ENCODE data around the gene DISC1.
A peak's percentile ranks its signal among the peaks of the same experiment; 100 is the strongest.
"Not testable (repeated sequence)": the region's sequence is repeated elsewhere in the genome, so short reads cannot be mapped to it uniquely, and the experiment has no call there.

Gene DISC1

GRCh38 chr1:231626535-231626950 is at the start of gene DISC1:
TSS of gene DISC1 (plus strand) at chr1:231626790. CDS start at chr1:231626868, 78 bp downstream.
- DNase-seq (ENCODE audit: low read depth): peak; percentile 26

- DNase-seq (ENCODE audit: low read depth): no peak
Observed at GRCh38 chr1:231576804-231577718, 49.5 kb upstream of the DISC1 start.

GRCh38 chr1:231580874-231581273 is 45.7 kb upstream of the DISC1 start:
- DNase-seq (ENCODE audit: low read depth): no peak

- DNase-seq (ENCODE audit: low read depth): no peak
Observed at GRCh38 chr1:231581859-231582258, 44.7 kb upstream of the DISC1 start.

GRCh38 chr1:231583376-231583775 is 43.2 kb upstream of the DISC1 start:
- DNase-seq (ENCODE audit: low read depth): no peak

GRCh38 chr1:231584117-231584516 is 42.5 kb upstream of the DISC1 start:
- no peak for DNase-seq (ENCODE audit: low read depth)

- no peak for DNase-seq (ENCODE audit: low read depth)
Observed at GRCh38 chr1:231584921-231585320, 41.7 kb upstream of the DISC1 start.

- DNase-seq (ENCODE audit: low read depth): no peak
Observed at GRCh38 chr1:231590453-231591198, 36.0 kb upstream of the DISC1 start.

- no peak for DNase-seq (ENCODE audit: low read depth)
Observed at GRCh38 chr1:231591466-231591865, 35.1 kb upstream of the DISC1 start.

- no peak for DNase-seq (ENCODE audit: low read depth)
Observed at GRCh38 chr1:231592809-231593208, 33.8 kb upstream of the DISC1 start.

- DNase-seq (ENCODE audit: low read depth): not testable (repeated sequence)
Observed at GRCh38 chr1:231593264-231593663, 33.3 kb upstream of the DISC1 start.

GRCh38 chr1:231594123-231594522 is 32.5 kb upstream of the DISC1 start:
- no peak for DNase-seq (ENCODE audit: low read depth)

- DNase-seq (ENCODE audit: low read depth): no peak
Observed at GRCh38 chr1:231594749-231595148, 31.8 kb upstream of the DISC1 start.

- no peak for DNase-seq (ENCODE audit: low read depth)
Observed at GRCh38 chr1:231596337-231596791, 30.2 kb upstream of the DISC1 start.

- no peak for DNase-seq (ENCODE audit: low read depth)
Observed at GRCh38 chr1:231597971-231598370, 28.6 kb upstream of the DISC1 start.

- no peak for DNase-seq (ENCODE audit: low read depth)
Observed at GRCh38 chr1:231600458-231600976, 26.1 kb upstream of the DISC1 start.

GRCh38 chr1:231601824-231602672 is 24.5 kb upstream of the DISC1 start:
- no peak for DNase-seq (ENCODE audit: low read depth)

GRCh38 chr1:231602673-231602984 is 24.0 kb upstream of the DISC1 start:
- DNase-seq (ENCODE audit: low read depth): no peak

- DNase-seq (ENCODE audit: low read depth): no peak
Observed at GRCh38 chr1:231603598-231604275, 22.9 kb upstream of the DISC1 start.

- no peak for DNase-seq (ENCODE audit: low read depth)
Observed at GRCh38 chr1:231604276-231604621, 22.3 kb upstream of the DISC1 start.

All from stimulated activated CD8-positive, alpha-beta memory T cell treated with anti-CD3 and anti-CD28 coated beads, Interleukin-15, amount 100 ng/mL, for 24 hours (primary cell).